GDM1 (cell line): ENCODE data around the gene ADSL.

Source experiments
- DNase-seq: peaks from one replicate; lab custom pipeline; 2025; lab: John Stamatoyannopoulos, UW

Gene ADSL

DNA sequence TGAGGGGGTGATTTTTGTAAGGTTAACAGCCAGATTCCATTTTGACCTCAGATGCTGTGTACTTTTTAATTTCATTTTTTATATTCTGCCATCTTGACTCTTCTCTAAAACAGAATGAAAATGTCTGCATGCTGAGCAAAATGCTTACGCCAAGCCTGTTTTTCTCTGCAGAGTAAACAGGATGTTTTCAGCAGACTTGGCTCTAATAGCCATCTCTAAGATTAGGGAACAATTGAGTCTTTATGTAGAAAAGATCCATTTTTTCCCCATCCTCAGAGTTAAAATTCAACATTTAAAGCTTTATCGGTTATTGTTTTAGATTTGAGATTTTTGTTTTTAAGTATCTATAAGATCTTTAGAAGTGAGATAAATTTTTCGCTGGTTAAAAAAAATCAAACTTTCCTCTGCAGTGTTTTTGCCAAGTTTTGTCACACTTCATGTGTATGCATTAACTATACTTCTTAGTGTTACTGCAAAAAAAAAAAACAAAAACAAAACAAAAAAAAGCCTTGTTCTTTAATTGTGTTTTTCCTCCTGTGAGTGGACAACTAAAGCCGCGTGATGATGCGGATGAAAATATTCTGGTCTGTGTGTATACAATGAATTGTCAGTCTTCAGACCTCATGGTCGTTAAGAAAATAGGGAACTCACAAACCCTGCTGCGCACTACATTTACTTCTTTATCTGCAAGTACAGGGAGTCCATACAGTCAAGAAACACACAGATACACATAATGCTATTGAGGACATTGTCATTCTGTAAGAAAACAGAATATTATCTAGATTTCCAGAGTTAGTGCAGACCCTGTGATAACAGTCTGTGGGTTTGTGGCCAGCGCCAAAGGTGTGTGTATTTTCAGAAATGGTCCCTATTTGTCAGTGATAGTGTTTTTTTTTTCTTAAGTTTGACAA lies 17.5 kb upstream of the ADSL start:
- DNase-seq, result peak; percentile 37

DNA sequence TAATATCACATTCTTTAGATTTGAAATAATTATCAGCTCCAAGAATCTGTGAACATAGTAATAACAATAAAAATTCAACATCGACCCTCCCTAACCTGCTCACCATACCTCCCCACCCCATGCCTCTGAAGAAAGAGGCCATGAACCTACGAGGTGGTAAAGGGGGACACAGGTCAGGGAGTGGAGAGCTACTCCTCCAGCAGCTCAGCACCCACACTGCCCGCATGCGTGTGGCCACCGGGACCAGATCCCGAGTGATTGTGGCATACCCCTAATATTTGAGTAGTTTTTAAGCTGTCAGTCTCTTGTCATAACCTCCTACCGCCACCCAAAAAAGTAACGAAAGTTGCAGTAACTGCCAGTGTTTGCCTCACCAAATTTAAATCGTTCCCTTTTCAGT lies 16.8 kb upstream of the ADSL start:
- DNase-seq, result no peak

- DNase-seq, result no peak
Observed at GRCh38 chr22:40330086-40330485, 16.2 kb upstream of the ADSL start.

DNA sequence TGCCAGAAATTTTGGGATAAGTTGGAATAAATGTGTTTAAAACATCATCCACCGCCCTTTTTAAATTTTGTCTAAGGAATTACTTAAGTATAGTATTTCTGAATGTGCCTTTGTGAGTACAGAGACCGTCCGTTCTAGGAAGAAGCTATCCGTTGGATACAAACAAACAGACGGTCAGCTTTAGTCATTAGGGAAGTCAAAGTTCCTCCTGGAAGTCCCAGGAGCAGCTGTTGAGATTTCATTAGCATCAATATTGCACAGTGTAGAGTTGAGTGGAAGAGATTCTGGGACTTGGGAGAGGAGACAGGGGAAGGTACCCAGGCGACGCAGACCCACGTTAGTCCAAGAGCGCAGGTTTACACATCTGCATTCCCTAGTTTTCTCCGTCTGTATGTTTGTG lies 15.7 kb upstream of the ADSL start:
- DNase-seq, result no peak

- no peak for DNase-seq
Observed at GRCh38 chr22:40331706-40332105, 14.6 kb upstream of the ADSL start.

GRCh38 chr22:40332319-40332781 lies 13.9 kb upstream of the ADSL start:
- DNase-seq, result no peak

DNA sequence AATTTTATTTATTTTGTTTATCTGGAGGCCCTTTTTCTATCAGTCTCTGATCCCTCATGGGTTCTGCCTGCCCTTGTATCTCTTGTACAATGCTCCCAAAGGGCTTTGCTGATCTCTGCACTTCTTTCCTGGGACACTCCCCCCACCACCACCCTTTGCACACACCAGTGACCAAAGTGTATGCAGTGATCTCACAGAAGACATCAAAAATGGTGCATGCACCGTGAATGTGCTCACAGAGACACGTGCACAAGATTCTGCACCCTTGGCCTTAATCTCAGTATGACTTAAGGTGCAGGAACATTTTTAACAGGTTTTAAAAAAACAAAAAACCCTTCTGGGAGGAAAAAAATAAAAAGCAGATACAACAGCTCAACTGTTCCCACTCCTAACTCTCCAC lies 12.2 kb upstream of the ADSL start:
- no peak for DNase-seq

GRCh38 chr22:40334899-40335298 lies 11.4 kb upstream of the ADSL start:
- DNase-seq, result no peak

DNA sequence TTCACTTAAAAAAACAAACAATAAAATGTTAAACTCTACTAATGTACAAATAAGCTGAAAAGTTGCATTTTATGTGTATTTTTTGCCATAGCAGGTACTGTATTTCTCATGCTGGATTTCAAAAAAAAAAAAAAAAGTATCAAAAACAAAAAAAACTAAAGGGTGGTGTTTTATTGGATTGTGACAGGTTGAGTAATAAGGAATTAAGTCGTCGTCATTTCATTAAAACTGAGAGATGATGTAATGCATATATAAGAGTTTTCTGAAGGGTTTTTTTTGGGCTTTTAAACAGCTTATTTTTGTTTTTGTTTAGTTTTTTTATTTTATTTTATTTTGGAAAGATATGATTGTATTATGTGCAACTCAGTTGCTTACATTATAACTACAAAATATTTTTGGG lies 10.9 kb upstream of the ADSL start:
- no peak for DNase-seq

- DNase-seq, result no peak
Observed at GRCh38 chr22:40340044-40340443, 6.3 kb upstream of the ADSL start.

DNA sequence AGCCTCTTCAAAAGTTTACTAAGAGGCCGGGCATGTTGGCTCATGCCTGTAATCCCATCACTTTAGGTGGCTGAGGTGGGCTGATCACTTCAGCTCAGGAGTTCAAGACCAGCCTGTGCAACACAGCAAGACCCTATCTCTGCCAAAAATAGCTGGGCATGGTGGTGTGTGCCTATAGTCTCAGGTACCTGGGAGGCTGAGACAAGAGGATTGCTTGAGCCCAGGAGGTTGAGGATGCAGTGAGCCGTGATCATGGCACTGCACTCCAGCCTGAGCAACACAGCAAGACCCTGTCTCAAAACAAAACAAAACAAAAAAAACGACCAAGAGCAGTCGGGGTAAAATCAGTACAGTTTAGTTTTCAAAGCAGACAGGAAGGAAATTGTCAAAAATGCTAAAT lies 4.7 kb upstream of the ADSL start:
- no peak for DNase-seq

- no peak for DNase-seq
Observed at GRCh38 chr22:40342521-40342920, 3.8 kb upstream of the ADSL start.

DNA sequence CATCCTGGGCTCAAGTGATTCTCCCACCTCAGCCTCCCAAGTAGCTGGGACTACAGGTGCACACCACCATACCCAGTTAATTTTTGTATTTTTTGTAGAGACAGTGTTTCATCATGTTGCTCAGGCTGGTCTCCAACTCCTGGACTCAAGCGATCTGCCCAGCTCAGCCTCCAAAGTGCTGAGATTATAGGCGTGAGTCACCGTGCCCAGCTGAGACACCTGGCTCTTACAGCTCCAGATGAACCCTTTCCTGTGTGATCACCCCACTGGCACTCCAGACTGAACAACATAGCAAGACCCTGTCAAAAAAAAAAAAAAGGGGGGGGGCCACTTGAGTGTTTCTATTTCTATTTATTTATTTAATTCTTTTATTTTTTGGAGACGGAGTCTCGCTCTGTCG lies 1.0 kb upstream of the ADSL start:
- no peak for DNase-seq

- no peak for DNase-seq
Observed at GRCh38 chr22:40345815-40346184, 500 bp upstream of the ADSL start.

- no peak for DNase-seq
Observed at GRCh38 chr22:40347300-40347699, 1.0 kb downstream of the ADSL start.

GRCh38 chr22:40348025-40348658 lies 1.8 kb downstream of the ADSL start:
- peak; percentile 33 for DNase-seq

DNA sequence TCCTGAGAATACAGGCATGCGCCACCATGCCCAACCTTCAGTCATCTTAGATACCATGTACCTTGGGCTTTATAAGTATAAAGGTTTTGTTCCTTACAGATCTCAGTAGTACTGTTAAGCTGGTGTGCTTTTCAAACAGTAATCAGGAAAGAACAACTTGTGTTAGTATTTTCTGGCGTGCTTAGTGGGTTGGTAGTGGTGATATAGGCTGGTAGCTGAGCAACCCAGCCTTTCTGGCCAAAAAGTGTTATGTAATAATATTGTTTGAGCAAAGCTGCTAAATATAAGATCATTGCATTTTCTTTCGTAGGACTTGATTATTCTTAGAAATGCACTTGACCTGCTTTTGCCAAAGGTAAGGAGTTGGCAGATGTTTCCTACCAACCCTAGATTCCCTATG lies 6.5 kb downstream of the ADSL start:
- DNase-seq, result no peak

GRCh38 chr22:40361100-40361499 lies 14.8 kb downstream of the ADSL start:
- no peak for DNase-seq

GRCh38 chr22:40363059-40363458 lies 16.8 kb downstream of the ADSL start:
- no peak for DNase-seq

- no peak for DNase-seq
Observed at GRCh38 chr22:40364431-40364830, 18.1 kb downstream of the ADSL start.

GRCh38 chr22:40366068-40366467 lies 19.8 kb downstream of the ADSL start:
- DNase-seq, result no peak

- no peak for DNase-seq
Observed at GRCh38 chr22:40367342-40367741, 21.0 kb downstream of the ADSL start.

DNA sequence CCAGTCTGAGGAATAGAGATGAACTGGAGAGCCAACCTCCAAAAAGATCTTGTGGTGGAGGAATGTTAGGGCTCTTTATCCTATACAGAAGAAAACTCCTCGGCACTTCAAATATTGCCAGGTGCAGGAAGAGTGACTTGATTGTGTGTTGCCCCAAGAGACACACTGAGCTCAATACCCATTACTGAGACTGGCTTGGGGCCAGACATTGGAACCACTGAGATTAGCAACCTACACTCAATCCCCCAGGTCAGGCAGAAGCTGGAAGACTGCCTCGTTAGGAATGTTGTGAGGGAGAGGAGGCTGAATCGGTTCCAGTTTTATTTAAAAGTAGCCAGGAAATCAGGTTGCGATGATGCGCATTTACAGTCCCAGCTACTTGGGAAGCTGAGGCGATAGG lies 21.7 kb downstream of the ADSL start:
- no peak for DNase-seq

DNA sequence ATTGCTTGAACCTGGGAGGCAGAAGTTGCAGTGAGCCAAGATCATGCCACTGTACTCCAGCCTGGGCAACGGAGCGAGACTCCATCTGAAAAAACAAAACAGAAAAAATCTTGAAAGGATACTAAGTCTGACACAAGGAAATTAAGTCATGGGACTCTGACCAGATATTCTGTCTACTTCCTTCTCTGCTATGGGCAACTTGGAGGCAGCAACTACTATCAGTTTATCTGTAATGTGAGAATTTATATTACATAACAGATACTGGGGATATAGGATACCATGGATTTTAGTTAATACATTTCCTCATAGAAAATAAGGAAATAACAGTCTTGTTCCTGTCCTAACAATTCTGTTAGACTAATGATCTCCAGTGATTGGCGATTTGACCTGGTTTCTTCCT lies 22.5 kb downstream of the ADSL start:
- no peak for DNase-seq
